A673 (cell line): ENCODE data around the gene CARD9. TPM values are rescaled to one million over a fixed set of nuclear protein-coding genes. Genes with fewer than 3 reads are reported as not detected.

Source experiments
- BruUV-seq: library from RNA; stranded (reverse); fragments of 400-500 nt; replicated peaks from 2 replicates; lab custom pipeline; 2021; lab: Mats Ljungman, UMichigan
- CTCF ChIA-PET: fragments of 300-600 bp; sonication (Branson Sonifier 250); formaldehyde crosslinking; loops from one replicate; lab custom pipeline; 2022; ENCODE audit warnings: antibody characterized with exemption; lab: Charles Lee
- POLR2A ChIA-PET: fragments of 300-600 bp; sonication (Branson Sonifier 250); formaldehyde crosslinking; loops from one replicate; lab custom pipeline; 2022; ENCODE audit warnings: antibody characterized with exemption; ENCODE audit not compliant: low non-redundant PET; lab: Charles Lee
- DNase-seq: peaks from one replicate; pipeline ENCODE4 v3.0.0-alpha.2; 2015; ENCODE audit warnings: low spot score
- H3K27ac ChIP-seq: fragments of 200-600 bp; sonication (generic); 2 replicates; pipeline ENCODE4 v1.5.1; 2016; ENCODE audit warnings: mixed run types, low read depth, mild to moderate bottlenecking, mixed read lengths, antibody characterized with exemption, low read length; ENCODE audit not compliant: poor library complexity, severe bottlenecking
- H3K27me3 ChIP-seq: fragments of 200-600 bp; sonication (generic); replicated peaks from 2 replicates; pipeline ENCODE4 v1.6.1; 2017; ENCODE audit warnings: mixed run types, low read depth, mild to moderate bottlenecking, mixed read lengths, antibody characterized with exemption, low read length; ENCODE audit not compliant: insufficient read depth, poor library complexity
- H3K36me3 ChIP-seq: fragments of 200-600 bp; sonication (generic); 2 replicates; pipeline ENCODE4 v1.6.1; 2016; ENCODE audit warnings: mixed run types, mild to moderate bottlenecking, mixed read lengths, antibody characterized with exemption, low read length; ENCODE audit not compliant: insufficient read depth, poor library complexity, severe bottlenecking
- H3K4me1 ChIP-seq: fragments of 200-600 bp; sonication (generic); 2 replicates; pipeline ENCODE4 v1.6.1; 2017; ENCODE audit warnings: mixed run types, mild to moderate bottlenecking, mixed read lengths, antibody characterized with exemption, low read length; ENCODE audit not compliant: insufficient read depth, poor library complexity, severe bottlenecking
- H3K4me3 ChIP-seq: fragments of 200-600 bp; sonication (generic); 2 replicates; pipeline ENCODE4 v1.5.1; 2016; ENCODE audit warnings: low read depth, mixed run types, mild to moderate bottlenecking, mixed read lengths, low read length; ENCODE audit not compliant: poor library complexity, severe bottlenecking
- H3K9me3 ChIP-seq: fragments of 200-600 bp; sonication (generic); 2 replicates; pipeline ENCODE4 v1.6.1; 2016; ENCODE audit warnings: mixed run types, low read depth, mild to moderate bottlenecking, mixed read lengths, antibody characterized with exemption, low read length; ENCODE audit not compliant: poor library complexity, severe bottlenecking
- EZH2 ChIP-seq: fragments of 200-600 bp; sonication (generic); IDR thresholded peaks from 2 replicates; pipeline ENCODE4 v1.6.1; 2017; ENCODE audit warnings: borderline replicate concordance, low read depth, mild to moderate bottlenecking, mixed read lengths, antibody characterized with exemption, low read length; ENCODE audit not compliant: poor library complexity, severe bottlenecking
- intact Hi-C: fragments of 100-400 bp; cut with micrococcal nuclease; formaldehyde crosslinking; loops from one replicate; pipeline ENCODE4 v1.10.0; 2022; ENCODE audit not compliant: unreplicated experiment
- total RNA-seq: library from RNA; stranded (reverse); gene quantifications from 2 replicates; pipeline ENCODE4 v1.2.3, GENCODE V29; 2021
- TF ChIP-seq, protein P1 (sequence below): fragments of 300-800, 200-600 bp; sonication (generic); conservative IDR thresholded peaks from 2 replicates; pipeline ENCODE4 v1.5.1; 2017; ENCODE audit warnings: low read depth, mild to moderate bottlenecking, antibody characterized with exemption, low read length, moderate library complexity, mixed read lengths

CARD9 gene
- total RNA-seq, 1 experiment from 2014 or later: 5.4 TPM

DNA sequence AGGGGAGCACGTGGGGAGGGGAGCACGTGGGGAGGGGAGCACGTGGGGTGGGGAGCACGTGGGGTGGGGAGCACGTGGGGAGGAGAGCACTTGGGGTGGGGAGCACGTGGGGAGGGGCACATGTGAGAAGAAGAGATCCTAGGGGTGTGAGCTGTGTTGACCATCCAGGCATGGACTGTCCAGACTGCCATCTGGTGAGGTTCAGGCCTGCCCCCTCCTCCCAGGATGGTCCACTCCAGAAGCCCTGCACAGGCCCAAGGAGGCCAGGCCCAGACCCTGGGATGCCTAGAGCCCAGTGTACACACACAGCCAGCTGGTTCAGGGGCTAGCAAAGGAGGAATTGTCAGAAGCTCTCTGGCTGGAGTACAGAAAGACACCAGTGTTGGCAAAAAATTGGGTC is 24.2 kb upstream of the CARD9 start:
- BruUV-seq: no TSS peak
- Histone ChIP-seq H3K9me3 (no peaks in the 10 kb centered on the region), H3K27ac (no peak overlapping the region), H3K4me1 (peaks cover 9% of the 10 kb centered on the region), H3K27me3 (no peaks in the 10 kb centered on the region), H3K36me3 (peaks cover 55% of the 10 kb centered on the region), H3K4me3 (no peak overlapping the region)
- intact Hi-C loops: no loop called here
- no peak for DNase-seq
- CTCF ChIA-PET: no interaction called here
- POLR2A ChIA-PET: no interaction called here
- TF ChIP-seq EZH2: no peak
- TF ChIP-seq, protein P1, sequence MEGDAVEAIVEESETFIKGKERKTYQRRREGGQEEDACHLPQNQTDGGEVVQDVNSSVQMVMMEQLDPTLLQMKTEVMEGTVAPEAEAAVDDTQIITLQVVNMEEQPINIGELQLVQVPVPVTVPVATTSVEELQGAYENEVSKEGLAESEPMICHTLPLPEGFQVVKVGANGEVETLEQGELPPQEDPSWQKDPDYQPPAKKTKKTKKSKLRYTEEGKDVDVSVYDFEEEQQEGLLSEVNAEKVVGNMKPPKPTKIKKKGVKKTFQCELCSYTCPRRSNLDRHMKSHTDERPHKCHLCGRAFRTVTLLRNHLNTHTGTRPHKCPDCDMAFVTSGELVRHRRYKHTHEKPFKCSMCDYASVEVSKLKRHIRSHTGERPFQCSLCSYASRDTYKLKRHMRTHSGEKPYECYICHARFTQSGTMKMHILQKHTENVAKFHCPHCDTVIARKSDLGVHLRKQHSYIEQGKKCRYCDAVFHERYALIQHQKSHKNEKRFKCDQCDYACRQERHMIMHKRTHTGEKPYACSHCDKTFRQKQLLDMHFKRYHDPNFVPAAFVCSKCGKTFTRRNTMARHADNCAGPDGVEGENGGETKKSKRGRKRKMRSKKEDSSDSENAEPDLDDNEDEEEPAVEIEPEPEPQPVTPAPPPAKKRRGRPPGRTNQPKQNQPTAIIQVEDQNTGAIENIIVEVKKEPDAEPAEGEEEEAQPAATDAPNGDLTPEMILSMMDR: no peak

DNA sequence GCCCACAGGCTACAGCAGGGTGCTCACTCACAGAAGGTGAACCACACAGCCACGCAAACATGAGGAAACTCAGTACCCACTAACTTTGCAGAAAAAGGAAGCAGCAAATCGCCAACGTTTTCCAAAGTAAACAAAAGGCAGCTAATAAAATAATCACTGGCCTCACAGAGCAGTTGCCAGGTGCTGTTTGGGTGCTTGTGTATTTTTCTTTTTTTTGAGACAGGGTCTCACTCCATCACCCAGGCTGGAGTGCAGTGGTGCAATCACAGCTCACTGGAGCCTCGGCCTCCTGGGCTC is 22.7 kb upstream of the CARD9 start:
- ChIA-PET CTCF (no interaction called here), POLR2A (interaction anchor here (0.6 kb wide), 1 partner anchor 24 kb away, joined by 3 read pairs; no protein-coding TSS in a partner anchor)
- TF ChIP-seq, protein P1: no peak
- TF ChIP-seq EZH2: no peak
- peaks cover 9% of the 10 kb centered on the region for H3K4me1 ChIP-seq
- intact Hi-C loops: no loop called here
- no peak for DNase-seq
- no peaks in the 10 kb centered on the region for H3K27me3 ChIP-seq
- H3K27ac ChIP-seq: no peak overlapping the region
- no TSS peak for BruUV-seq
- H3K9me3 ChIP-seq: no peaks in the 10 kb centered on the region
- peaks cover 62% of the 10 kb centered on the region for H3K36me3 ChIP-seq
- H3K4me3 ChIP-seq: no peak overlapping the region

DNA sequence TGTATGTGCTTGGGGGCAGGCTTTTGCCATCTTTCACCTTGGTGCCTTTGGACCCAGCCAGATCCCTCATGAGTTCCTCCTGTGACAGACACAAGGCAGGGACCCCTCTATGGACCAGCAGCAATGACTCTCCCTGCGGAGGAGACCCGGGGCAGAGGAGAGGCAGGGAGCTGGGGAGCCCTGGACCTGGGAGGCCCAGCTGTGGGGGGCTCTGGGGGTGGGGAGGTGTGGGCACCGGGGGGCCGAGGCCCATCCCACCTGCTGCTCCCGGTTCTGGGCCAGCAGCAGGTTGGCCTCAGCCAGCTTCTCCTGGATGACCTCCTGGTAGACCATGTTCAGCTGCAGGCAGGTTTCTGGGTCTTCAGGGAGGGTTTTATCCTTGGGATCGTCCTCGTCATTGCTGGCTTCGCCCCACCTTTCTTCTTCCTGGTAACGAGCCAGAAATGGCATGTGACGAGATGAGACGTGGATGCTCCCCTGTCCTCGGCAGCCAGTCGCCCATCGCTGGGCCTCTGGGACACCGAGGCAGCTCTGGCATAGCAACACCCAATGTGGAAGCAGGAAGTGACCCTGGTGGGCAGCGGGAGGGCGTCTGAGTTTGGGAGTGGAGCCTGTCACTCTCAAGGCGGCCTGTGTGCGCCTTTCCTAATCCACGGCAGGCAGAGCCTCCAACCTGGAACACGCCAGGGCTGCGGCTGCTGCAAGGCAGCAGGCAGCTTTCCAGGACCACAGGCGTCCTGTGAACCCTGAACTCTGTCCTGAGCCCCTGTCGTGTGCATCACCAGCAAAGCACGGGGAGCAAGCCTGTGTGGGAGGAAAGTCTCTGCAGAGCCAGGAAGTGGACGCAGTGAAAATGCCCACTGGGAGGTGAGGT is 22.1 kb upstream of the CARD9 start:
- ChIA-PET CTCF (no interaction called here), POLR2A (interaction anchor here (0.6 kb wide), 1 partner anchor 23 kb away, joined by 3 read pairs; no protein-coding TSS in a partner anchor)
- Histone ChIP-seq H3K9me3 (no peaks in the 10 kb centered on the region), H3K27ac (no peak overlapping the region), H3K4me1 (peaks cover 8% of the 10 kb centered on the region), H3K36me3 (peaks cover 68% of the 10 kb centered on the region), H3K27me3 (no peaks in the 10 kb centered on the region), H3K4me3 (no peak overlapping the region)
- TF ChIP-seq, protein P1: no peak
- intact Hi-C loops: no loop called here
- no peak for DNase-seq
- BruUV-seq: no TSS peak
